GM23338 (cell line): Measurements from ENCODE around the gene TTC39A.

Source experiments
- ETS1 ChIP-seq: IDR thresholded peaks from 2 replicates; pipeline ENCODE4 v1.6.1; 2016; ENCODE audit warnings: antibody characterized with exemption
- EZH2 ChIP-seq: fragments of 200-600 bp; sonication (generic); IDR thresholded peaks from one replicate; pipeline ENCODE4 v1.8.0; 2017; ENCODE audit warnings: antibody characterized with exemption, mild to moderate bottlenecking, low read depth; ENCODE audit not compliant: unreplicated experiment
- REST ChIP-seq: IDR thresholded peaks from one replicate; pipeline ENCODE4 v1.6.1; 2018; ENCODE audit warnings: antibody characterized with exemption; ENCODE audit not compliant: unreplicated experiment
- TF ChIP-seq, protein P1 (sequence below), 2 experiments: fragments of 200-600 bp in 1 of 2; sonication (generic) in 1 of 2; conservative IDR thresholded peaks; 2 replicates each; pipeline versions ENCODE4 v1.5.1 to v1.6.1; 2016 to 2017; ENCODE audit warnings: antibody characterized with exemption in 2 of 2, low read depth in 2 of 2, mild to moderate bottlenecking in 2 of 2, moderate library complexity in 1 of 2

DNA sequence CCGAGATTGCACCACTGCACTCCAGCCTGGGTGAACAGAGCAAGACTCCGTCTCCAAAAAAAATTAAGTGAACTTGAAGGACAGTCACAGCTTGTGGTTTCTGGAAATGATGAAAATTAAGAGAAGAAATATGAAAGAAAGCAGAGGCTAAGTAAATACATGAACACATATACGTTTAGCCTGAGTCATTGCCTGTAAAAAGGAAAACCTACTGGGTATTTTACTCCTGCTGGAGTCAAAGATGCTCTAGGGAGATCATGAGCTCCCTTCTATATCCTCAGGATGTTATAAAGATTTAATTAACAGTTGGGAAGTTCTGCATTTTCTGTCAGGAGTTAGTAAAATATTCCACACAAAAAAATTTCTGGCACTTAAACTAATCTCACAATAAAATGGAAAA is 43.5 kb upstream of the TTC39A start:
- TF ChIP-seq ETS1 (no peak), EZH2 (no peak), REST (no peak)
- TF ChIP-seq, protein P1, sequence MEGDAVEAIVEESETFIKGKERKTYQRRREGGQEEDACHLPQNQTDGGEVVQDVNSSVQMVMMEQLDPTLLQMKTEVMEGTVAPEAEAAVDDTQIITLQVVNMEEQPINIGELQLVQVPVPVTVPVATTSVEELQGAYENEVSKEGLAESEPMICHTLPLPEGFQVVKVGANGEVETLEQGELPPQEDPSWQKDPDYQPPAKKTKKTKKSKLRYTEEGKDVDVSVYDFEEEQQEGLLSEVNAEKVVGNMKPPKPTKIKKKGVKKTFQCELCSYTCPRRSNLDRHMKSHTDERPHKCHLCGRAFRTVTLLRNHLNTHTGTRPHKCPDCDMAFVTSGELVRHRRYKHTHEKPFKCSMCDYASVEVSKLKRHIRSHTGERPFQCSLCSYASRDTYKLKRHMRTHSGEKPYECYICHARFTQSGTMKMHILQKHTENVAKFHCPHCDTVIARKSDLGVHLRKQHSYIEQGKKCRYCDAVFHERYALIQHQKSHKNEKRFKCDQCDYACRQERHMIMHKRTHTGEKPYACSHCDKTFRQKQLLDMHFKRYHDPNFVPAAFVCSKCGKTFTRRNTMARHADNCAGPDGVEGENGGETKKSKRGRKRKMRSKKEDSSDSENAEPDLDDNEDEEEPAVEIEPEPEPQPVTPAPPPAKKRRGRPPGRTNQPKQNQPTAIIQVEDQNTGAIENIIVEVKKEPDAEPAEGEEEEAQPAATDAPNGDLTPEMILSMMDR (conservative IDR thresholded peaks at IDR 0.05; ENCODE audit: low read depth in 2 of 2) = no peak
